ENCODE results near the gene TGFB1I1. TPM values are rescaled to one million over a fixed set of nuclear protein-coding genes. Genes with fewer than 3 reads are reported as not detected.
A peak's percentile ranks its signal among the peaks of the same experiment; 100 is the strongest.

Gene TGFB1I1
- total and polyA plus RNA-seq, 2 donors (not counting 1 experiment from before 2014, with no cell fraction given) = 0.16 to 4.0 TPM

DNA sequence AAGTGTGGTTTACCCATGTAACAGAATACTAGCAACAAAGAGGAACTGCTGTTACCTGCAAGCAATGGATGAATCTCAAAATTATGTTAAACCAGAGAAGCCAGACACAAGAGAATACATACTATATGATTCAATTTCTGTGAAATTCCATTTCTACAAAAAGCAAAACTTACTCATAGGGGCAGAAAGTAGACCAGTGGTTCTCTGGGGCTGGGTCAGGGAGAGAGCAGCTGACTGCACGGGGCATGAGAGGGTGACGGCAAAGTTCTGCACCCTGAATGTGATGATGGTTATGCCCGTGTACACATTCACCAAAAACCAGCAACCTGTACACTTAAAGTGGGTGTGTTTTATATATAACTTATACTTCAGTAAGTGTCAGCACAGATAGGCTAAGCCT is 32.4 kb upstream of the TGFB1I1 start:
- H3K27ac ChIP-seq (ENCODE audit: low read length in 2 of 2) = no peak overlapping the region
- H3K4me3 Mint-ChIP-seq = no peak overlapping the region
- H3K9me3 ChIP-seq (ENCODE audit: control extremely low read depth in 1 of 3, control insufficient read depth in 2 of 3, insufficient read depth in 1 of 3, low read length in 2 of 3) = no peaks in the 10 kb centered on the region
- H3K4me3 ChIP-seq (ENCODE audit: control extremely low read depth in 1 of 5, extremely low read depth in 1 of 5, insufficient read depth in 1 of 5, low read depth in 2 of 5, low read length in 4 of 5) = no peak overlapping the region
- no peak for DNase-seq
- no peak overlapping the region for H3K9ac ChIP-seq (ENCODE audit: low read length)
- no peaks in the 10 kb centered on the region for H3K9me3 Mint-ChIP-seq (ENCODE audit: insufficient read depth)
- intact Hi-C loops (cut with micrococcal nuclease) = no loop called here
- ChIA-PET CTCF (no interaction called here), POLR2A (interaction anchor here (0.6 kb wide), 1 partner anchor 382 kb away, joined by 3 read pairs; no protein-coding TSS in a partner anchor)
- H3K79me2 ChIP-seq (ENCODE audit: control insufficient read depth, insufficient read depth, low read length) = no peaks in the 10 kb centered on the region
- ATAC-seq (ENCODE audit: low read depth) = no peak
- TF ChIP-seq EZH2 (IDR thresholded peaks at IDR 0.05; ENCODE audit: borderline replicate concordance, insufficient read depth, low read depth, low read length, poor library complexity, severe bottlenecking) = no peak
- no peak for TF ChIP-seq CTCF (IDR thresholded peaks at IDR 0.05)
- peaks cover 0 to 6% (median 2%) of the 10 kb centered on the region in 4 experiments for H3K27me3 ChIP-seq (replicated peaks in 1 of 4; ENCODE audit: control extremely low read depth in 1 of 4, control insufficient read depth in 3 of 4, insufficient read depth in 4 of 4, low read length in 3 of 4)
- no peaks in the 10 kb centered on the region for H3K36me3 ChIP-seq (replicated peaks in 1 of 2; ENCODE audit: control extremely low read depth in 1 of 2, control insufficient read depth in 1 of 2, extremely low read depth in 1 of 2, insufficient read depth in 2 of 2, low read length in 1 of 2)
- H3K4me2 ChIP-seq (replicated peaks; ENCODE audit: low read depth, low read length, poor library complexity, severe bottlenecking) = peak overlapping the region; percentile 32
- no peak overlapping the region for H2AFZ ChIP-seq (ENCODE audit: insufficient read depth, low read depth, low read length, poor library complexity, severe bottlenecking)
- peaks cover 3% of the 10 kb centered on the region for H3K27me3 Mint-ChIP-seq
- no peak overlapping the region for H3K27ac Mint-ChIP-seq
- H3K4me1 Mint-ChIP-seq = peaks cover 19% of the 10 kb centered on the region
- H4K20me1 ChIP-seq (ENCODE audit: control insufficient read depth, insufficient read depth, low read length, poor library complexity, severe bottlenecking) = no peaks in the 10 kb centered on the region
- WGBS (ENCODE audit: insufficient coverage) = no CpG with 5 or more reads among the region's 3 CpGs
- peaks cover 11 to 12% of the 10 kb centered on the region in 2 donors for H3K4me1 ChIP-seq (ENCODE audit: control insufficient read depth in 2 of 2, insufficient read depth in 2 of 2, low read length in 2 of 2)

- Histone ChIP-seq H3K4me1 (ENCODE audit: control insufficient read depth in 2 of 2, insufficient read depth in 2 of 2, low read length in 2 of 2) (peaks cover 11 to 12% of the 10 kb centered on the region in 2 donors), H2AFZ (ENCODE audit: insufficient read depth, low read depth, low read length, poor library complexity, severe bottlenecking) (no peak overlapping the region), H3K9me3 (ENCODE audit: control extremely low read depth in 1 of 3, control insufficient read depth in 2 of 3, insufficient read depth in 1 of 3, low read length in 2 of 3) (no peaks in the 10 kb centered on the region), H3K9ac (ENCODE audit: low read length) (no peak overlapping the region), H3K4me3 (ENCODE audit: control extremely low read depth in 1 of 5, extremely low read depth in 1 of 5, insufficient read depth in 1 of 5, low read depth in 2 of 5, low read length in 4 of 5) (no peak overlapping the region), H3K27me3 (replicated peaks in 1 of 4; ENCODE audit: control extremely low read depth in 1 of 4, control insufficient read depth in 3 of 4, insufficient read depth in 4 of 4, low read length in 3 of 4) (peaks cover 0 to 6% (median 2%) of the 10 kb centered on the region in 4 experiments), H3K36me3 (replicated peaks in 1 of 2; ENCODE audit: control extremely low read depth in 1 of 2, control insufficient read depth in 1 of 2, extremely low read depth in 1 of 2, insufficient read depth in 2 of 2, low read length in 1 of 2) (no peaks in the 10 kb centered on the region), H3K4me2 (replicated peaks; ENCODE audit: low read depth, low read length, poor library complexity, severe bottlenecking) (no peak overlapping the region), H3K27ac (ENCODE audit: low read length in 2 of 2) (no peak overlapping the region), H3K79me2 (ENCODE audit: control insufficient read depth, insufficient read depth, low read length) (no peaks in the 10 kb centered on the region), H4K20me1 (ENCODE audit: control insufficient read depth, insufficient read depth, low read length, poor library complexity, severe bottlenecking) (no peaks in the 10 kb centered on the region)
- ChIA-PET POLR2A (interaction anchor here (0.5 kb wide), 1 partner anchor 710 kb away, joined by 5 read pairs; no protein-coding TSS in a partner anchor), CTCF (interaction anchor here (0.6 to 1.3 kb wide), 2 partner anchors 282 to 456 kb away, joined by 3 to 4 read pairs; partner anchors contain the start of gene HSD3B7)
- WGBS (ENCODE audit: insufficient coverage) = 98% methylated on average over 4 of the region's 4 CpGs
- TF ChIP-seq CTCF (IDR thresholded peaks at IDR 0.05) (no peak), EZH2 (IDR thresholded peaks at IDR 0.05; ENCODE audit: borderline replicate concordance, insufficient read depth, low read depth, low read length, poor library complexity, severe bottlenecking) (no peak)
- intact Hi-C loops (cut with micrococcal nuclease) = loop anchor here (5.0 kb wide), 1 partner anchor 238 kb away; the partner anchor contains the start of gene PYCARD
- H3K4me1 Mint-ChIP-seq = peaks cover 19% of the 10 kb centered on the region
- DNase-seq = no peak
- H3K27ac Mint-ChIP-seq = no peak overlapping the region
- H3K4me3 Mint-ChIP-seq = no peak overlapping the region
- H3K9me3 Mint-ChIP-seq (ENCODE audit: insufficient read depth) = no peaks in the 10 kb centered on the region
- no peak for ATAC-seq (ENCODE audit: low read depth)
- H3K27me3 Mint-ChIP-seq = peaks cover 3% of the 10 kb centered on the region
Measured at GRCh38 chr16:31440516-31441184, 31.3 kb upstream of the TGFB1I1 start.
